Kidney epithelial cell (primary cell): ENCODE results near the gene CDC42BPG. TPM values are rescaled to one million over a fixed set of nuclear protein-coding genes. Genes with fewer than 3 reads are reported as not detected.

Experiments
- DNase-seq: peaks from one replicate; pipeline ENCODE4 v3.0.0-alpha.2; 2010; ENCODE audit warnings: low read depth
- H3K27me3 ChIP-seq: 2 replicates; pipeline ENCODE4 v1.6.0; 2011; ENCODE audit warnings: low read length; ENCODE audit not compliant: control insufficient read depth, insufficient read depth
- H3K36me3 ChIP-seq: 2 replicates; pipeline ENCODE4 v1.5.1; 2011; ENCODE audit warnings: low read length; ENCODE audit not compliant: control insufficient read depth, insufficient read depth
- H3K4me3 ChIP-seq: 2 replicates; pipeline ENCODE4 v1.5.1; 2011; ENCODE audit warnings: low read depth, mild to moderate bottlenecking, control low read depth, low read length
- total RNA-seq: library from RNA; depleted of rRNA; stranded (reverse); fragments of >200 nt; gene quantifications from 2 replicates; pipeline ENCODE4 v1.2.3, GENCODE V29; 2015
- TF ChIP-seq, protein P1 (sequence below): IDR thresholded peaks from 2 replicates; pipeline ENCODE4 v1.5.1; 2011; ENCODE audit warnings: mild to moderate bottlenecking, moderate library complexity, low read length, control low read depth, inconsistent platforms; ENCODE audit not compliant: insufficient read depth, poor library complexity, severe bottlenecking

CDC42BPG gene
- total RNA-seq, 1 donor from 2014 or later: 10.7 TPM

DNA sequence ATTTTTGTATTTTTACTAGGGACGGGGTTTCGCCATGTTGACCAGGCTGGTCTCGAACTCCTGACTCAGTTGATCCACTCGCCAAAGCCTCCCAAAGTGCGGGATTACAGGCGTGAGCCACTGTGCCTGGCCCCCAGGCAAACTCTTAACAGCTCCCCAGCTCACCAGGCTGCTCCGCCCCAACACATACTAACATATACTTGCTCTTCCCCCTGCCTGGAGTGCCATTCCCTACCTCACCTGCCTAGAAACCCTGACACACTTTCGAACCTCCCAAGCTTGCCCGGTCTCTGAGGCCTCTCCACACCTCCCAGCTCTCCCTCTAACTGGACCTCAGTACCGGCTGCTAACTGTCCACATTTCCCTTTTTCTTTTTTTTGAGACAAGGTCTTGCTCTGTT lies 49.9 kb downstream of the CDC42BPG start:
- Histone ChIP-seq H3K36me3 (no peaks in the 10 kb centered on the region), H3K27me3 (no peaks in the 10 kb centered on the region), H3K4me3 (no peak overlapping the region)
- DNase-seq: no peak
- TF ChIP-seq, protein P1, sequence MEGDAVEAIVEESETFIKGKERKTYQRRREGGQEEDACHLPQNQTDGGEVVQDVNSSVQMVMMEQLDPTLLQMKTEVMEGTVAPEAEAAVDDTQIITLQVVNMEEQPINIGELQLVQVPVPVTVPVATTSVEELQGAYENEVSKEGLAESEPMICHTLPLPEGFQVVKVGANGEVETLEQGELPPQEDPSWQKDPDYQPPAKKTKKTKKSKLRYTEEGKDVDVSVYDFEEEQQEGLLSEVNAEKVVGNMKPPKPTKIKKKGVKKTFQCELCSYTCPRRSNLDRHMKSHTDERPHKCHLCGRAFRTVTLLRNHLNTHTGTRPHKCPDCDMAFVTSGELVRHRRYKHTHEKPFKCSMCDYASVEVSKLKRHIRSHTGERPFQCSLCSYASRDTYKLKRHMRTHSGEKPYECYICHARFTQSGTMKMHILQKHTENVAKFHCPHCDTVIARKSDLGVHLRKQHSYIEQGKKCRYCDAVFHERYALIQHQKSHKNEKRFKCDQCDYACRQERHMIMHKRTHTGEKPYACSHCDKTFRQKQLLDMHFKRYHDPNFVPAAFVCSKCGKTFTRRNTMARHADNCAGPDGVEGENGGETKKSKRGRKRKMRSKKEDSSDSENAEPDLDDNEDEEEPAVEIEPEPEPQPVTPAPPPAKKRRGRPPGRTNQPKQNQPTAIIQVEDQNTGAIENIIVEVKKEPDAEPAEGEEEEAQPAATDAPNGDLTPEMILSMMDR: no peak

DNA sequence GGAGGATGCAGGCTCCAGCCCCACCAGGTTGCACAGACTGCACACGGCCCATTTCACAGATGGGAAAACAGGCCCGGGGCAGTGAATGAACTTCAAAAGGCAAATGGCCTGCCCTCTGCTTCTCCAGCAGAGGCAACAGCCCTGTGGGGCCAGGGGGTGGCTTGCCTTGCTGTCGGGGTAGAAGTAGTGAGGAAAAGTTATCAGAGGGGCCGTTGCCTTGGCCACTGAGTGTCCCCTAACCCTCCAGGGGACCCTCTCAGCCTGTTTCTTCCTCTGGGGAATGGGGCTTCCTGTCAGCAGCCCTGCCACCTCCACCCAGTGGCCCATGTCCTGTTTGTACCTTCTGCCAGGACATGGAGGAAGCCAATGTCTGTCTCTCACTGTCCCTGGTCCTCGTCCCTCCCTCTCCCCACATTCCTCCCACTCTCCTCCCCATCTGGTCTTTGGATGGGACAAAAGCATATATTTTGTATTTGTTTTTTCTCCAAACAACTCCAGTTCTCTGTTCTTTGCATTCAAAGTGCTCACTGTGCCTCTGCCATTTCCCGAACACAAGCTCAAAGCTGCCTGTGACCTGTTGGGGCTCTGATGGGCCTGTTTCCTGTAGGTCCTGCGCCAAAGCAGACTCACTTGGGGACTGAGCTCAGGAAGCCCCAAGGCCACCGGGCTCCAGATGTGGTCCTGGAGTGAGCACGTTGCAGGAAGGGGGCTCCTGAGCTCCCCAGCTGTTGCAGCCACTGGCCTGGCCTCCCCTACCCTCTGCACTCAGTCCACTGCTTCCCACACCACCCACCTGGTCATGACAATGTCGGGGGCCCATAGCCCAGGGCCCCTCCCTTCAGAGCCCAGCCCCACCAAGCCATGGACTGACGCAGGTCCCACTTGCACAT lies 50.9 kb downstream of the CDC42BPG start:
- DNase-seq: no peak
- Histone ChIP-seq H3K27me3 (no peaks in the 10 kb centered on the region), H3K4me3 (no peak overlapping the region), H3K36me3 (no peaks in the 10 kb centered on the region)
- TF ChIP-seq, protein P1: no peak

- no peak overlapping the region for H3K4me3 ChIP-seq
- H3K27me3 ChIP-seq: no peaks in the 10 kb centered on the region
- TF ChIP-seq, protein P1: no peak
- no peaks in the 10 kb centered on the region for H3K36me3 ChIP-seq
- no peak for DNase-seq
These were observed 52.0 kb downstream of the CDC42BPG start for GRCh38 chr11:64792482-64792881.

DNA sequence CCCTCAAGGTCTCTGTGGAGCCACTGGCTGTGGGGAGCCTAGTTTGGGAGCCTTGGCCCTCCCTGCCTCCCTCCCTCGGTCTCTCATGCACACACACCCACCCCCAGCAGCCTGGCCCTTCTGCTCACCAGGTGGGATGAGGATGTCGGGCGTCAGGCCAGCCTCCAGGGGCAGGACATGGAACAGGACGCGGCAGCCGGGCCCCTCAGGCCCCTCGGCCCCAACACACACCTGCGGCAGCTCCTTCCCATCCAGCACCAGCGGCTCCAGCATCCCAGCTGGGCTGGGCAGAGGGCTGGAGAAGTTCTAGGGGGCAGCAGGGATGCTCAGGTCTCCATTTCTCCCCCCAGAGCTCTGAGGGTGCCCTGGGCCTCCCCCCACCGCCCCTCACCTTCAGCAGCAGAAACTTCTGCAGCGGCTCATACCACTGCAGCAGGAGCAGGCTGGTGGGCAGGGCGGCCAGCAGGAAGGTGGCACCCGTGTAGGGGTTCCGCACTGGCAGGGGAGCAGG lies 52.6 kb downstream of the CDC42BPG start:
- Histone ChIP-seq H3K27me3 (no peaks in the 10 kb centered on the region), H3K4me3 (no peak overlapping the region), H3K36me3 (no peaks in the 10 kb centered on the region)
- TF ChIP-seq, protein P1: no peak
- DNase-seq: no peak

DNA sequence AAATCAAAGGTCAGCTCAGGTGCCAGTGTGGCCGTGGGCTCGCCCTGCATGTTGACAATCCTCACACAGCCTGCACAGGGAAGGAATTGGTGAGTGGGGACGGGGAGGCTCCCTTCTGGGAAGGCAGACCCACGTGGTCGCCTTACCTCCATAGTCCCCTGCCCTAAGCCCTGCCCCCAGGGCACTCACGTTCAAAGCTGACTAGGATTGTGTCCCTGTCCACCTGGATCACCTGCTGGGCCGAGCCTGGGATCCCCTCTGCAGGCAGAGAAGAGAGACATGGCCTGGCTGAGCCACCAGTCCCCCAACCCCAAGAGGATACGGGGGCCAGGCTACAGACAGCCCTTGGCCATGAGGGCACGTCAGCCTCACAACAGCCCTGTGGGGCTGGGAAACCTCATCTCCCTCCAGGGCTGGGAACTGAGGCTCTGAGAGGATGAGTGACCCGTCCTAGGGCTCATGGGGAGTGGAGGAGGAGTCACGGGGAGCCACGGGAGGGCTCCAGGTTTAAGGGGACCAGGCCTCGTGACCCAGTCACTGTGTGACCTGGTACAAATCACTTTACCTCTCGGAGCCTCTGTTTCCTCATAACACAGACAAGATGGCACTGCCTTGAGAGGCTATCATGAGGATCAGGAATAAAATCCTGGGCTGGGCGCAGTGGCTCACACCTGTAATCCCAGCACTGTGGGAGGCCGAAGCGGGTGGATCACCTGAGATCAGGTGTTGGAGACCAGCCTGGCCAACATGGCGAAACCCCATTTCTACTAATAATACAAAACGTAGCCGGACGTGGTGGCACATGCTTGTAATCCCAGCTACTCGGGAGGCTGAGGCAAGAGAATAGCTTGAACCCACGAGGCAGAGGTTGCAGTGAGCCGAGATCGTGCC lies 54.0 kb downstream of the CDC42BPG start:
- TF ChIP-seq, protein P1: no peak
- no peaks in the 10 kb centered on the region for H3K27me3 ChIP-seq
- H3K4me3 ChIP-seq: no peak overlapping the region
- DNase-seq: no peak
- H3K36me3 ChIP-seq: no peaks in the 10 kb centered on the region
